DMS 273 treated with DMSO at 0.1 percent for 48 hours (cell line): ENCODE data around the gene ARHGEF4.

ENCODE experiments used
- DNase-seq: peaks from one replicate; lab custom pipeline; 2025; lab: John Stamatoyannopoulos, UW

Gene ARHGEF4

GRCh38 chr2:130851624-130852382 is 15.1 kb downstream of the ARHGEF4 start:
- no peak for DNase-seq

GRCh38 chr2:130852521-130853115 is 15.9 kb downstream of the ARHGEF4 start:
- peak; percentile 91 for DNase-seq

GRCh38 chr2:130853391-130853790 is 16.7 kb downstream of the ARHGEF4 start:
- DNase-seq: no peak

- DNase-seq: no peak
These were observed 17.6 kb downstream of the ARHGEF4 start for GRCh38 chr2:130854301-130854700.

- no peak for DNase-seq
These were observed 28.4 kb downstream of the ARHGEF4 start for GRCh38 chr2:130864830-130865800.

- no peak for DNase-seq
These were observed 32.9 kb downstream of the ARHGEF4 start for GRCh38 chr2:130869441-130870160.

GRCh38 chr2:130870161-130870485 is 33.4 kb downstream of the ARHGEF4 start:
- no peak for DNase-seq

- DNase-seq: no peak
These were observed 34.1 kb downstream of the ARHGEF4 start for GRCh38 chr2:130870779-130871178.

GRCh38 chr2:130871843-130872740 is 35.4 kb downstream of the ARHGEF4 start:
- DNase-seq: no peak

GRCh38 chr2:130872741-130873125 is 36.0 kb downstream of the ARHGEF4 start:
- no peak for DNase-seq

GRCh38 chr2:130873700-130874346 is 37.1 kb downstream of the ARHGEF4 start:
- DNase-seq: peak; percentile 24

GRCh38 chr2:130874512-130874911 is 37.8 kb downstream of the ARHGEF4 start:
- DNase-seq: no peak

GRCh38 chr2:130875935-130876334 is 39.2 kb downstream of the ARHGEF4 start:
- DNase-seq: no peak

GRCh38 chr2:130877258-130877657 is 40.5 kb downstream of the ARHGEF4 start:
- no peak for DNase-seq

- DNase-seq: no peak
These were observed 41.6 kb downstream of the ARHGEF4 start for GRCh38 chr2:130878316-130878715.

GRCh38 chr2:130878933-130879332 is 42.2 kb downstream of the ARHGEF4 start:
- no peak for DNase-seq

- no peak for DNase-seq
These were observed 45.5 kb downstream of the ARHGEF4 start for GRCh38 chr2:130882111-130882690.

GRCh38 chr2:130882991-130883390 is 46.3 kb downstream of the ARHGEF4 start:
- DNase-seq: no peak

- no peak for DNase-seq
These were observed 46.8 kb downstream of the ARHGEF4 start for GRCh38 chr2:130883496-130883895.

GRCh38 chr2:130884013-130884412 is 47.3 kb downstream of the ARHGEF4 start:
- DNase-seq: no peak
